ENCODE data around the gene PARP12.

DNA sequence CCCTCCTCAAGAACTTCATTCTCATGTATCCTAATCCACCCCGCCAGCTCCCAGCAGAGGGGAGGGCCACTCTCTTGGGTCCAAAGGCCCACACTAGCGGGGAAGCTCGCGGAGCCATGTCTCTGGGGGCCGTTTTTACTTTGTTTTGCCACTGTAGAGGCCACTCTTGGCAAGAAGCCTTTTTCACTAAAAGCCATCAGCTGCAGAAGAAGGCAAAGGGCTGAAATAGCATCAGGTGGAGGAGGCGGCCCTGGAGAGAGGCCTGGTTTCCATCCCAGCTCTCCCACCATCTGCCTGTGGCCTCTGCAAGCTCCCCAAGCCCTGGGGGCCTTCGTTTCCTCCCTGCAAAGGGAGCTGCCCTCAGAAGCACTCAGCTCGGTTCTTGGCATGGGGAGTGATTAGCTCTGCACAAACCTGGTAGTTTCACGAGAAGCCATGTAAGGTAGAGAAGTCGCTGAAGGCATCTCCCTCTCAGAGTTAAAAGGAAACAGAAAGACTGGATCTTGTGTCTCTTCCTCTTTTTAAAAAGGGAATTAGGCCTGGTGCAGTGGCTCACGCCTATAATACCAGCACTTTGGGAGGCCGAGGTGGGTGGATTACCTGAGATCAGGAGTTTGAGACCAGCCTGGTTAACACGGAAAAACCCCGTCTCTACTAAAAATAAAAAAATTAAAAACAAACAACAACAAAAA, 70.3 kb downstream of the PARP12 start:
- TF ChIP-seq ZXDB (tag by site-specific recombination; IDR thresholded peaks at IDR 0.05) (no peak), ZNF335 (tag by site-specific recombination; conservative IDR thresholded peaks at IDR 0.05) (no peak), ZNF501 (tag by site-specific recombination; IDR thresholded peaks at IDR 0.05) (no peak), MYNN (tag by site-specific recombination; IDR thresholded peaks at IDR 0.05; ENCODE audit: borderline replicate concordance) (no peak)

All from HEK293 (cell line).